Glutamatergic neuron (in vitro differentiated cells): ENCODE results near the gene SYT13. TPM values are rescaled to one million over a fixed set of nuclear protein-coding genes. Genes with fewer than 3 reads are reported as not detected.
A peak's percentile ranks its signal among the peaks of the same experiment; 100 is the strongest.

ENCODE experiments used
- DNase-seq: peaks from one replicate; pipeline ENCODE4 v3.0.0; 2022
- H3K27ac Mint-ChIP-seq: one replicate; pipeline ENCODE4 v1.8.0; 2020; ENCODE audit warnings: mild to moderate bottlenecking, mixed read lengths, inconsistent platforms; ENCODE audit not compliant: unreplicated experiment
- H3K27me3 Mint-ChIP-seq: one replicate; pipeline ENCODE4 v1.8.0; 2020; ENCODE audit warnings: mild to moderate bottlenecking, moderate library complexity, mixed read lengths, inconsistent platforms; ENCODE audit not compliant: unreplicated experiment
- H3K36me3 Mint-ChIP-seq: one replicate; pipeline ENCODE4 v1.8.0; 2020; ENCODE audit warnings: mild to moderate bottlenecking, mixed read lengths, inconsistent platforms; ENCODE audit not compliant: unreplicated experiment
- H3K4me1 Mint-ChIP-seq: one replicate; pipeline ENCODE4 v1.8.0; 2020; ENCODE audit warnings: mild to moderate bottlenecking, low read depth, mixed read lengths, inconsistent platforms; ENCODE audit not compliant: unreplicated experiment
- H3K4me3 Mint-ChIP-seq: one replicate; pipeline ENCODE4 v1.8.0; 2020; ENCODE audit warnings: mild to moderate bottlenecking, mixed read lengths, inconsistent platforms; ENCODE audit not compliant: unreplicated experiment
- H3K9me3 Mint-ChIP-seq: one replicate; pipeline ENCODE4 v1.8.0; 2020; ENCODE audit warnings: mild to moderate bottlenecking, moderate library complexity, mixed read lengths, inconsistent platforms; ENCODE audit not compliant: unreplicated experiment
- total RNA-seq: library from RNA; stranded (reverse); fragmentation: NEBNext Ultra II Directional; extraction: Animal tissue kit (Norgen Biotek cat#: 25700); gene quantifications from one replicate; pipeline ENCODE4 v1.2.1, GENCODE V29; 2021; ENCODE audit not compliant: unreplicated experiment
- TF ChIP-seq, protein P1 (sequence below): fragments of 200-600 bp; sonication (generic); IDR thresholded peaks from one replicate; pipeline ENCODE4 v1.5.0; 2021; ENCODE audit not compliant: partially characterized antibody, unreplicated experiment

The SYT13 gene
- total RNA-seq, 1 donor from 2014 or later: 7.5 TPM

GRCh38 chr11:45209891-45210699 lies 76.0 kb downstream of the SYT13 start:
- Mint-ChIP-seq H3K4me3 (peak overlapping the region; percentile 49), H3K27ac (no peak overlapping the region), H3K36me3 (no peaks in the 10 kb centered on the region), H3K27me3 (peaks cover 9% of the 10 kb centered on the region), H3K9me3 (no peaks in the 10 kb centered on the region), H3K4me1 (peaks cover 10% of the 10 kb centered on the region)
- TF ChIP-seq, protein P1, sequence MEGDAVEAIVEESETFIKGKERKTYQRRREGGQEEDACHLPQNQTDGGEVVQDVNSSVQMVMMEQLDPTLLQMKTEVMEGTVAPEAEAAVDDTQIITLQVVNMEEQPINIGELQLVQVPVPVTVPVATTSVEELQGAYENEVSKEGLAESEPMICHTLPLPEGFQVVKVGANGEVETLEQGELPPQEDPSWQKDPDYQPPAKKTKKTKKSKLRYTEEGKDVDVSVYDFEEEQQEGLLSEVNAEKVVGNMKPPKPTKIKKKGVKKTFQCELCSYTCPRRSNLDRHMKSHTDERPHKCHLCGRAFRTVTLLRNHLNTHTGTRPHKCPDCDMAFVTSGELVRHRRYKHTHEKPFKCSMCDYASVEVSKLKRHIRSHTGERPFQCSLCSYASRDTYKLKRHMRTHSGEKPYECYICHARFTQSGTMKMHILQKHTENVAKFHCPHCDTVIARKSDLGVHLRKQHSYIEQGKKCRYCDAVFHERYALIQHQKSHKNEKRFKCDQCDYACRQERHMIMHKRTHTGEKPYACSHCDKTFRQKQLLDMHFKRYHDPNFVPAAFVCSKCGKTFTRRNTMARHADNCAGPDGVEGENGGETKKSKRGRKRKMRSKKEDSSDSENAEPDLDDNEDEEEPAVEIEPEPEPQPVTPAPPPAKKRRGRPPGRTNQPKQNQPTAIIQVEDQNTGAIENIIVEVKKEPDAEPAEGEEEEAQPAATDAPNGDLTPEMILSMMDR: no peak
- DNase-seq: peak; percentile 66

GRCh38 chr11:45209000-45209879 lies 76.9 kb downstream of the SYT13 start:
- TF ChIP-seq, protein P1: no peak
- peaks cover 6% of the 10 kb centered on the region for H3K27me3 Mint-ChIP-seq
- H3K27ac Mint-ChIP-seq: no peak overlapping the region
- H3K4me1 Mint-ChIP-seq: peaks cover 10% of the 10 kb centered on the region
- H3K9me3 Mint-ChIP-seq: no peaks in the 10 kb centered on the region
- DNase-seq: no peak
- H3K4me3 Mint-ChIP-seq: peak overlapping the region; percentile 49
- no peaks in the 10 kb centered on the region for H3K36me3 Mint-ChIP-seq

GRCh38 chr11:45208135-45208534 lies 78.0 kb downstream of the SYT13 start:
- TF ChIP-seq, protein P1: no peak
- H3K9me3 Mint-ChIP-seq: peaks cover 2% of the 10 kb centered on the region

GRCh38 chr11:45205978-45206377 lies 80.2 kb downstream of the SYT13 start:
- no peak overlapping the region for H3K4me3 Mint-ChIP-seq
- peaks cover 2% of the 10 kb centered on the region for H3K9me3 Mint-ChIP-seq
- H3K36me3 Mint-ChIP-seq: peaks cover 5% of the 10 kb centered on the region

More at GRCh38 chr11:45208135-45208534, 78.0 kb downstream of the SYT13 start:
- Mint-ChIP-seq H3K27me3 (peaks cover 6% of the 10 kb centered on the region), H3K4me1 (peaks cover 10% of the 10 kb centered on the region), H3K4me3 (no peak overlapping the region), H3K27ac (no peak overlapping the region), H3K36me3 (peaks cover 2% of the 10 kb centered on the region)
- DNase-seq: no peak

More at GRCh38 chr11:45205978-45206377, 80.2 kb downstream of the SYT13 start:
- TF ChIP-seq, protein P1: no peak
- H3K4me1 Mint-ChIP-seq: peaks cover 10% of the 10 kb centered on the region
- H3K27ac Mint-ChIP-seq: no peak overlapping the region
- DNase-seq: no peak
- peaks cover 6% of the 10 kb centered on the region for H3K27me3 Mint-ChIP-seq
